T-helper 1 cell (primary cell): ENCODE measurements around the gene LAMP1.
"Not testable (repeated sequence)": the region's sequence is repeated elsewhere in the genome, so short reads cannot be mapped to it uniquely, and the experiment has no call there.

ENCODE experiments used
- DNase-seq, 5 donors: peaks; one replicate each; pipeline ENCODE4 v3.0.0-alpha.2; 2012 to 2020
- total RNA-seq, 4 donors: gene quantifications; one replicate each; lab custom pipeline; 2026; lab: John Stamatoyannopoulos, UW

Gene LAMP1, protein sequence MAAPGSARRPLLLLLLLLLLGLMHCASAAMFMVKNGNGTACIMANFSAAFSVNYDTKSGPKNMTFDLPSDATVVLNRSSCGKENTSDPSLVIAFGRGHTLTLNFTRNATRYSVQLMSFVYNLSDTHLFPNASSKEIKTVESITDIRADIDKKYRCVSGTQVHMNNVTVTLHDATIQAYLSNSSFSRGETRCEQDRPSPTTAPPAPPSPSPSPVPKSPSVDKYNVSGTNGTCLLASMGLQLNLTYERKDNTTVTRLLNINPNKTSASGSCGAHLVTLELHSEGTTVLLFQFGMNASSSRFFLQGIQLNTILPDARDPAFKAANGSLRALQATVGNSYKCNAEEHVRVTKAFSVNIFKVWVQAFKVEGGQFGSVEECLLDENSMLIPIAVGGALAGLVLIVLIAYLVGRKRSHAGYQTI
- 111 to 134 (median 121) reads per million in 4 donors for total RNA-seq

DNA sequence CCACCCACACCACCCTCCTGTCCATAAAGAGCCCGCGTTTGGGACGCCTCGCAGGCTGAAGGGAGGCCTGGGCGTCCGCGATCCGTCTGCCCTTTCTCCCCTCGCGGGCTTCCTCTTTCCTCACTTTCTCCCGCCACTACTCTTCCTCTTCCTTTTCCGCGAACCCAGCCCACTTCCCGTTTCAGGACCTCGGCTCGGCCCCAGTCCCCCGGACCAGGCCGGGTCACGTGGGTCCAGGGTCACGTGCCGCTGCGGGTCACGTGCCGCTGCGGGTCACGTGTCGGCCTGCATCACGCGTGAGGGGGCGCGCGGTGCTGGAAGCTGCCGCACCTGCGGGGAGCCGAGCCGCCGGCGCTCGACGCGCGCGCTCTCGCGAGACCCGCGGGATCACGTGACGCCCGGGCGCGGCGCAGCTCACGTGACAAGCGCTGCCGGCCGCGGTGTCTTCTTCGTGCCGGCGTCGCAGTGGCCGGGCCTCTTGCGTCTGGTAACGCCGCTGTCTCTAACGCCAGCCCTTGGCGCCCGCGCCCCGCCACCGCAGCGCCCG lies at the start of gene LAMP1:
TSS of gene LAMP1 (plus strand) at position 417 of the 547 bp plus-strand sequence. CDS start 196 bp downstream, outside the sequence.
- peak; percentile 96 to 99 (median 97) for DNase-seq

DNA sequence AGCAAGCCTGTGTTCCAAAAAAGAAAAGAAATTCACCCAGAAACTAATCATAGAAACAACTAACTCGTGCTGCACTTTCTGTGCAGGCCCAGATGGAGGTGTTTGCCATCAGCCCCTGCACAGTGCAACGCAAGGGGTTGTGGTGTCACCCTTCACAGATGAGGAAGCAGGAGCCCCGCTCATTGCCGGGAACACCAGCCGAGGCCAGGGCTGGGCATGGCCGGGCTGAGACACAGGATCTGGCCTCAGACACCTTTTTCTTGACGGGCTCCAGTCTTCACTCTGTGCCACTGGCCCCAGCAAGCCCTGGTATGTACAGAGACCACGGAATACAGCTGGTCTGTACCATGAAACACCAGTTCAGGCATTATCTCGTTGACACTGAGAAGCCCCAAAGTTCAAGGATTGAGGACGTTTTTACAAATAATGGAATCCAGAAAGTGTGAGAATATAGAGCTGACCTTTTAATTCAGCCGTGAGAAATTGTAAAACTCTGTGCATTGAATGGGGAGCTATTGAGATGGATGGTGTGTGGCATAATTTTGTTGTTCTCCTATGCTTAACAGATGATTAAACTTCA lies 44.4 kb upstream of the LAMP1 start:
- DNase-seq: no peak

DNA sequence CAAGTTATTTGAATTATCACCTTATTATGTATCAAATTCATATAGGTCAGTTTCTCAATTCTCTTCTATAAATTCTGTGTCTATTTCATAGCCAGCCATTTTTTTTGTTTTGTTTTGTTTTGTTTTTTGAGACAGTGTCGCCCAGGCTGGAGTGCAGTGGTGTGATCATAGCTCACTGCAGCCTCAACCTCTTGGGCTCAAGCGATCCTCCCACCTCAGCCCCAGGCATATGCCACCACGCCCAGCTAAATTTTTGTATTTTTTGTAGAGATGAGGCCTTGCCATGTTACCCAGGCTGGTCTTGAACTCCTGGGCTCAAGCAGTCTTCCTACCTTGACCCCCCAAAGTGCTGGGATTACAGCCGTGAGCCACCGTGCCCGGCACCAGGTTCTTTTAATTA lies 39.1 kb upstream of the LAMP1 start:
- DNase-seq: not testable (repeated sequence)

- no peak for DNase-seq
Observed at GRCh38 chr13:113258321-113259054, 38.6 kb upstream of the LAMP1 start.

DNA sequence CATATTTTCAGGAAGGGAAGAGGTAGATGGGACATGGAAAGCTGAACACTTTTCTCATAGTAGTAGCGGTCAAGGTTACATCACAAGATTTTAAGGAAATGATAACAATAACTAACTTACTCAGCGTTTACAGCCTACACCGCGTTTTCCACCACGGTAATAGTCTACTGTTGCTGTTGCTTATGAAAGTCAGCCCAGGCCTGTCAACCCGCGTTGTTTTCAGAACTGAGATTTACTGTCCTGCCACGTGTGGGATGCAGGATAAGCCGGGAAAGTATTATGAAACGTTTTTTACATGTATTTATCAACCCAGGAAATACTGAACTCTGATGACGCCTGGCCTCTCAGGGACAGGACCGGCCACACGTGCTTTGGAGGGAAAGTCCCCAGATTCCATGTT lies 36.0 kb upstream of the LAMP1 start:
- no peak for DNase-seq

DNA sequence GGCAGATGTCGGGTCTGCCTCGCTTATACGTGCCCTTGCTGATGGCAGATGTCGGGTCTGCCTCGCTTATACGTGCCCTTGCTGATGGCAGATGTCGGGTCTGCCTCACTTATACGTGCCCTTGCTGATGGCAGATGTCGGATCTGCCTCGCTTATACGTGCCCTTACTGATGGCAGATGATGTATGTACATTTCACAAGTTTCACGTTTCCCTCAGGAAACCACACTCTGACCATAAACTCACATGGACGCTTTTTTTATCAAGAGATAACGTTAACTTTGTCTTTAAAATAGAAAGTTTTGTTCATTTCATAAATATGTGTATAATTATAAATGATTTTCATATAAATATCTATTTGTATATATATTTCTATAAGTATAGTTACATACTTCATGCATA lies 34.0 kb upstream of the LAMP1 start:
- not testable (repeated sequence) for DNase-seq

DNA sequence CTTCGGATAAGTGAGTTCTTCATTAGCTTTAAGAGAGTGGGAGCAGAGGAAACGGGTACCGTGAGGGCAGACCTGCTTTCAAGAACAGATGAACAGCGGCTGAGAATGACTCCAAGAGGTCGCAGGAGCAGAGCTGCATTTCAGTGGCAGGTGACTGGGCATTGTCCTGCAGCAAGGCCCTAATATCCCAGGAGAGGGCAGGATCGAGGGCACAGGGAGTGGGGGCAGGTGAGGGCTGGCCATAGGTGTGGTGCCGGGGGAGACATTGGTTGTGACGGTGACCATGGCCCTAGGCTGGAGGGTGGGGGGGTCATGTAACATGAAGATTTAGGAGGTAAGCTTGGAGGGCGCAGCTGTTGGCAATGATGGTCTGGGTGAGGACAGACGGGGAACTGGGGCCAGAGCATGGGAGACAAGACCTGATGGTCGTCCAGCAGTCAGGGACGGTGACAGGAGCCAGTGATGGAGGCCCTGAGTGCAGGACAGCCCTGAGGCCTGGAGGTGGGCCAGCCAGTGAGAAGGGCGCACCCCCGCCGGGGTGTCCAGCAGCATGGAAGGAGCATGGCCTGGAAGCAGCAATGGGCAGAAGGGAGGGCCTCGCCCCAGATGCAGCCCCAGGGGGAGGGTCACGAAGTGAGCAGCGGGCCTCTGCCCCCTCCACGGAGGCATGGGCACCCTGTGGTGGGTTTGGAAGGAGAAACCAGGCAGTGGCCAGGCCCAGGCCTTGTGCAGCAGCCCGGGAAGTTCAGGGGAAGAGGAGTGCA lies 29.2 kb upstream of the LAMP1 start:
- no peak for DNase-seq

DNA sequence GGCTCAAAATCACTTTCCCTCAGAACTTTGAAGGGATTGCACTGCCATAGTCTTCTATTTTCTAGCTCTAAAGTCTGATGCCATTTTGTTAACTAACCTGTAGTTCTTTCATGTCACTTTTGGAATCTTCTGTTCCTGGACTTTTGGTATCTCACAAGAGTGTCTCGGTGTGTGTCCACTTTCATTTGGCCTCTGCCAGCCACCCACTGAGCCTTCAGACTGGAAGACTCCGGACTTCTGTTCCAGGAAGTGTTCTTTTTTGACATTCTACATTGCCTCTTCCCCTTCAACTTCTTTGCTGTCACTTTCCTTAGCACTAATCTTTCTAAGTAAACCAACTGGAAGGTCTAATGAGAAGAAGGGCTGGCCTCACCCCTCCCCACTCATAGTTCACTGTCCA lies 25.0 kb upstream of the LAMP1 start:
- no peak for DNase-seq

GRCh38 chr13:113272701-113273181 lies 24.3 kb upstream of the LAMP1 start:
- DNase-seq: no peak

GRCh38 chr13:113273321-113273720 lies 23.7 kb upstream of the LAMP1 start:
- DNase-seq: no peak

GRCh38 chr13:113273851-113274590 lies 23.0 kb upstream of the LAMP1 start:
- no peak for DNase-seq

DNA sequence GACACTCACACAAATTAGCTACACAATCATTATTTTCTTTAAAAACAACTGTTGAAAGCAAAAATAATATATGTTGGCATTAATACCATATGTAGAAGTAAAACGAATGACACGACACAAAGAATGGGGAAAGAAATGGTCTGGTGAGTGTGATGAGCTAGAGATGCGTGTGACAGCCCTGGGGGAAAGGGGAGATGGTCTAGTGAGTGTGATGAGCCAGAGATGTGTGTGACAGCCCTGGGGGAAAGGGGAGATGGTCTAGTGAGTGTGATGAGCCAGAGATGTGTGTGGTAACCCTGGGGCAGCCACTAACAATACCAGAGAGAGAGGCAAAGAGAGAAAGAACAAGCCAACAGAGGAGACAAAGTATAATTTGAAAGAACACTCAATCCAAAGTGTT lies 22.3 kb upstream of the LAMP1 start:
- DNase-seq: no peak

DNA sequence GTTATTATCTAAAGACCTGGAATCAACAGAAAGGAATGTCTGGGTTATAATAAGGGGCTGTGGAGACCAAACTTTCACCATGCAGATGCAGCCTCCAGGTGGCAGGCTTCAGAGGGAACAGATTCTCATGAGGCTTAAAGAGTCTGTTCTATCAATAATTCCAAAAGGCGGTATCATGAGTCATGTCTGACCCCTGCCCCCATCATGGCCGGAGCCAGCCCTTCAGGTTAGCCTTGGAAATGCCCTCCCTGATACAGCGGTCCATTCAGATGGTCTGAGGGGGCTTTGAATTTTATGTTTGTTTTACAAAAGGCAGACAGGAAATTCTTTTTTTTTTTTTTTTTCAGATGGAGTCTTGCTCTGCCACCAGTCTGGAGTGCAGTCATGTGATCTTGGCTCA lies 21.7 kb upstream of the LAMP1 start:
- peak in 2 of 5 donors; percentile 7 to 15 for DNase-seq

DNA sequence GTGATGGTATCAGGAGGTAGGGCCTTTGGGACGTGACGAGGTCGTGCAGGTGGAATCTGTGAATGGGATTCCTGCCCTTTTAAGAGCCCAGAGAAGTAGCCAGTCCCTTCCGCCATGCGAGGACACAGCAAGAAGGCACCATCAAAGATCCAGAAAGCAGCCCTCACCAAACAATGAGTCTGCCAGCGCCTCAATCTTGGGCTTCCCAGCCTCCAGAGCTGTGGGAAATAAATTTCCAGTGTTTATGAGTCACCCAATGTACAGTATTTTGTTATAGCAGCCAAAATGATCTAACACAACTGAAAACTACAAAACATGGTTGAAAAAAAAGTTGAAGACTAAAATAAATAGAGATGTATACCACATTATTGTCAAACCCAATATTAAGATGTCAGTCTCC lies 16.9 kb upstream of the LAMP1 start:
- no peak for DNase-seq

- no peak for DNase-seq
Observed at GRCh38 chr13:113283904-113284303, 13.1 kb upstream of the LAMP1 start.

- DNase-seq: no peak
Observed at GRCh38 chr13:113288880-113289279, 8.2 kb upstream of the LAMP1 start.

DNA sequence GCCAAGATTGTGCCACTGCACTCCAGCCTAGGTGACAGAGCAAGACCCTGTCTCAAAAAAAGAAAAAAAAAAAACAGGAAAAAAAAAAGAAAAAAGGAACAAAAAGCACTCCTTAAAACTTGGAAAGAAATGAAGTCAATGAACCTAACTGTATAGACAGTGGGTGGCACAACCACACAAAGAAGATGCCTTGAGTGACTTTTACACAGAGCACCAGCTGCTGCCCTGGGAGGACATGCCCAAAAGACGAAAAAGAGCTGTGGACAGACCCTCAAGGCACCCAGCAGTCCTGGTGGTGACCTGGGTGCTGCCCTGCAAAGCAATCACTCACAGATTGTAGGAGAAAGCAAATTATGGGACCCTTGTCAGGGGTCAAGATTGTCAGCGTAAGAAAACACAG lies 5.9 kb upstream of the LAMP1 start:
- DNase-seq: no peak

DNA sequence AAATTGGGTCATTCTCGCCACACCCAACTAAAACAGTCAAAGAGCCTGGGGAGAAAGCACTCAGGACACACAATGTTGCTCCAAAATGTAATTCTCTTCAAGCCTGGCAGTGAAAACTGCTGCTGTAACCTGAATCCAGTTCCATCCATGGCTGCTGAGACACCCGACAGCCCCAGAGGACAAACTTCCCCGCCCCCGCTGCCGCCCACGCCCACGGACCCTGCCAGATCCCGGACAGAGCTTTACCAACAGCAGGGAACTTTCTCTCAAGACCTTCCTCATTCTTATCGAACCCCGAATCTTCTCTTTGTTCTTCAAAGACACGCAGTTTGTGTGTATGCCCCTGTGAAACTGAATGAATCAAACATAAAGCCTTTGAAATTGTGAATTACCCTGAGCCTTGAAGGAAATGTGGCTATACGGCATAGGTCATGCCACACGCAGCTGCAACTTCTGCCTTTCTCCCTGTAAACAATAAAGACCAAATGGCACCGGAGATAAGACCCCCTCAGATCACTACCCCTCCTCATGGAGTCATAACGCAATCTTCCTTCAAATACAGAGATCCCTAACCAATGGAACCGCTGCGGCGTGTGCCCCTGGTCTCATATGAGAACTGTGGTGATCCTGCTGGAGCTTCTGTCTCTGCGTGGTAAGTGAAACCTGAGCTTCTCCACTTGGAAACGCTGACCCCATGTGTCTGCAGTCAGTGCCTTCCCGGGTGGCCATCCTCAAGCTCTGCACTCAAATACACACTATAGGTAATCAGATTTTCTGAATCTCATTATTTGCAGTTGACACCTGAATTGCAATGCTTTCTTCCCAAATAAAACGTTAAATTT lies 4.8 kb upstream of the LAMP1 start:
- DNase-seq: no peak

DNA sequence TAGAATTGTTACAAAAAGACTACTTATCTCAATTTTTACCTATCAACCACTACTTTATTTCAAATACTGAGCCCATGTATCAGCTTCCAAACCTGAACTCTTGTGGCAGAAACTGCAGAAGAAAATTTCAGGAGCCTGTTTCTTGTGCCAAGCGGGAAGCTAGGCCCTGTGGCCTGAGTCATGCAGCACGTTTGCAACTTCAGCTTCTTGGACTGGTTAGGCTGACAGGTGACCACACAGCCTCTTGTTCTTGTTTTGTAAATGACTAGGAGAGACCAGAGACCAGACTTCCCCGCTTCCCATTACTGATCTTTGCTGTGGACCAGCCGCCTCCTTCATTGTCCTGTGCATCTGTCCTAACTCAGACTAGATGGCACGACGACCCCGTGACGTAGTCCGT lies 3.4 kb upstream of the LAMP1 start:
- DNase-seq: no peak

GRCh38 chr13:113295776-113296175 lies 1.3 kb upstream of the LAMP1 start:
- DNase-seq: no peak
